Measurements from ENCODE around the gene MYO5B. TPM values are rescaled to one million over a fixed set of nuclear protein-coding genes. Genes with fewer than 3 reads are reported as not detected.

Gene MYO5B
- total RNA-seq, 4 donors from 2014 or later = 1.2 to 2.2 (median 1.3) TPM

GRCh38 chr18:50053111-50053510 lies 141.8 kb downstream of the MYO5B start:
- no peak for TF ChIP-seq CTCF (IDR thresholded peaks at IDR 0.05; ENCODE audit: low read depth)

GRCh38 chr18:50051288-50051687 lies 143.7 kb downstream of the MYO5B start:
- TF ChIP-seq CTCF (IDR thresholded peaks at IDR 0.05; ENCODE audit: low read depth) = no peak

- TF ChIP-seq CTCF (IDR thresholded peaks at IDR 0.05; ENCODE audit: low read depth) = no peak
Measured at GRCh38 chr18:50045126-50045525, 149.8 kb downstream of the MYO5B start.

- TF ChIP-seq CTCF (IDR thresholded peaks at IDR 0.05; ENCODE audit: low read depth) = no peak
Measured at GRCh38 chr18:50044402-50044801, 150.5 kb downstream of the MYO5B start.

GRCh38 chr18:50042611-50043010 lies 152.3 kb downstream of the MYO5B start:
- no peak for TF ChIP-seq CTCF (IDR thresholded peaks at IDR 0.05; ENCODE audit: low read depth)

GRCh38 chr18:50039746-50040145 lies 155.2 kb downstream of the MYO5B start:
- no peak for TF ChIP-seq CTCF (IDR thresholded peaks at IDR 0.05; ENCODE audit: low read depth)

GRCh38 chr18:50038448-50038847 lies 156.5 kb downstream of the MYO5B start:
- TF ChIP-seq CTCF (IDR thresholded peaks at IDR 0.05; ENCODE audit: low read depth) = no peak

Measured in subcutaneous adipose tissue (tissue), 4 donors.